H1 (cell line): Measurements from ENCODE around the gene PDGFA. TPM values are rescaled to one million over a fixed set of nuclear protein-coding genes. Genes with fewer than 3 reads are reported as not detected.

Source experiments
- BACH1 ChIP-seq: IDR thresholded peaks from 2 replicates; pipeline ENCODE4 v1.6.1; 2012; ENCODE audit warnings: low read length, improper control_type of control experiment
- SRF ChIP-seq: IDR thresholded peaks from 2 replicates; pipeline ENCODE4 v1.6.1; 2011; ENCODE audit warnings: mild to moderate bottlenecking, low read depth, low read length, moderate library complexity
- polyA plus RNA-seq, 7 experiments: library from polyadenylated mRNA; depleted of rRNA in 3 of 7; stranded (reverse) in 5 of 7; unstranded in 2 of 7; fragments of >200 nt in 5 of 7; fragments of 200-250 nt in 2 of 7; gene quantifications; 1 replicate in 5 of 7; 2 replicates in 1 of 7; 4 replicates in 1 of 7; pipeline versions ENCODE4 v1.2.1 to v1.2.3, GENCODE V29; 2011 to 2013; ENCODE audit warnings: missing spikeins in 2 of 7, mixed read lengths in 2 of 7
- total RNA-seq: library from RNA; stranded (reverse); fragmentation: NEBNext Ultra II Directional; extraction: Animal tissue kit (Norgen Biotek cat#: 25700); gene quantifications from 2 replicates; pipeline ENCODE4 v1.2.1, GENCODE V29; 2021

The PDGFA gene
- total and polyA plus RNA-seq, 2 of the 8 experiments (the other 6 are each of a cell fraction or from before 2014, with no cell fraction given) = 21.1 to 43.0 TPM

DNA sequence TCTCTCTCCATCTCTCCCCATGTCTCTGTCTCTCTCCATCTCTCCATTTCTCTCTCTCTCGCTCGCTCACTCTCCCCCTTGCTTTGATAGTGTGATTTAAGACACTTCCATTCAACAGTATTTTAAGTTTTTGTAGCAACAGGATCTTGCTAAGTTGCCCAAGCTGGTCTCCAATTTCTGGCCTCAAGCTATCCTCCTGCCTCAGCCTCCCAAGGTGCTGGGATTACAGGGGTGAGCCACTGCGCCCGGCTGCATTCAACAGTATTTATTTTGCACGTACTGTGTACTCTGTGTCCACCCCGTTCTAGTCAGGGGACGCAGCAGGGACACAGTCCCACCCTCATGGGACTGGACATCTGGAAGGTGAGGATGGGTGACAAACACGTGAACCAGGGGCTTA is 14.4 kb upstream of the PDGFA start (continued):
- TF ChIP-seq BACH1 (no peak), SRF (no peak)
